Stimulated activated CD4-positive, alpha-beta T cell treated with anti-CD3 and anti-CD28 coated beads, Interleukin-1b, Interleukin-23, amount 100 ng/mL, for 48 hours (primary cell): ENCODE data around the gene HOXA9.

Experiments
- DNase-seq: peaks from one replicate; pipeline ENCODE4 v3.0.0-alpha.2; 2020

The HOXA9 gene

DNA sequence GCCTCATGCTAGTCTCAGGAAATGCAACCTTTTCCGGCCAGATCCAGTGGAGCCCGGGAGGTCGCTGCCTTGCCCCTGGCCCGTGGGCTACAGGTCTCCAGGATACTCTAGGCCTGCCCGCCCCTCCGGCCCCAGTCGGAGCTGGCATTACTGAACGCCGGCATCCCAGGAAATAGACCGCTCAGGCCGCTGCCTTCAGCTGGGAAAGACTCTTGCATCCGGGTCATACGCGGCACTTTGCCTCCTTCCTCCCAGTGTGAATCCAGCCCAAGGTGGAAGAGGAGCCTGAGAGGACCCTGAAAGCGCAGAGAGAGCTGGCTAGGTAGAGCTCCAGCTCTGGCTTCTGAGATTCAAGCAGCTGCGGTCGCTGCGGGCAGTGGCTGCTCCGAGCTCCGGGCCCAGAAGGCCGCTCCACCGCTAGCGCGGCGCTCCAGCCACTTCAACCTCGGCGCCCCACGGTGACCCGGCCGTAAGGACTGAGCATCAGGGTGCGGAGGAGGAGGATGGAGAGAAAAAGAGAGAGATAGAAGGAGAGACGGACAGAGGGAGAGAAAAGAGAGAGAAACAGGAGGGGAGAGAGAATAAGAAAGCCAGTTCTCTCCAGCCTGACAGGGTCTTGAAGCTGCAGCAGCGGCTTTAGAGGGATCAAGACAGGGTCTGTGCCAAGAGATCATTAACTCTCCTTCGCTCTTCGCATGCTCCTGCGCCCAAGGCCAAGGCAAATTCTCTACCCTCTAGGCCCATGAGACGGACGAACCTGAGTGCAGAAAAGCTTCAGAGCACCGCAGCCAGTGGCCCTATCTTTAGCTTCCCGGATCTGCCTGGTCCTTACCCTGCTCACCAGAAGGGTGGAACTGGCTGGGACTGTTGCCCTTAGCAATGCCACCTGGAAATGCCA lies 10.5 kb upstream of the HOXA9 start:
- DNase-seq, result no peak

DNA sequence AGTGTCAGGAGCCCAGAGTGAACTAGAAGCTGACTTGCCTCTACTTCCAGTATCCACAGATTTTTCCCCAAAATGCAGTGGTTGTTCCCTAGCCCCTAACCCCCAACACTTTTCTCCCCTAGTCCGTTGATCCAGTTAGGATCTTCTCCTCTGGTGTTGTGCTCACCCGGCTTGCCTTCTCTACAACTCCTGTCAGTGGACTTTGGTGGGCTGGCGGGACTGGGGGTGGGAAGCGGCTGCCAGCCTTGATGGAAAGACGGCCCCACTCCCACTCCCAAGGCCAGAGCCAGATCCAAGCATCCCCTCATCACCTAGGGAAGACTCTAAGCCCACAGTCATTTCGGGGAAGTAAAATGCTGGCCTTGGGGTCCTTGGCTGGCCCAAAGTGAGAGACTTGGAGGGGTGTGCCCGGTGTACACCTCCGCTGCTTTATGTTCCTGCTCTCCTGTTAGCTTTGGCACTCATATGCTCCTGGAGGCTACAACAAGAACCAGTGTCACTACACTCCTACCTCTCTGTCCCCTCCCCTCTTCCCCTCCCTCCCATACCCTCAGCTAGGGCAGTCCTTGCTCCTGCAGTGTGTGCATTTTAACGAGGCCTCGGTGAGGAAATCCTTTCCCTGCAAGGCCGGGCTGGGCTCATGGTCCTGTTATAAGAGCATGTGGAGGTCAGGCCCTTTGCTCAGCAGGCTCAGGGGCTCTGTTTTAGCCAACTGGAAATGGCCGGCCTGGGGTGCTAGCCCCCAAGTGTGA lies 9.7 kb upstream of the HOXA9 start:
- DNase-seq, result no peak

DNA sequence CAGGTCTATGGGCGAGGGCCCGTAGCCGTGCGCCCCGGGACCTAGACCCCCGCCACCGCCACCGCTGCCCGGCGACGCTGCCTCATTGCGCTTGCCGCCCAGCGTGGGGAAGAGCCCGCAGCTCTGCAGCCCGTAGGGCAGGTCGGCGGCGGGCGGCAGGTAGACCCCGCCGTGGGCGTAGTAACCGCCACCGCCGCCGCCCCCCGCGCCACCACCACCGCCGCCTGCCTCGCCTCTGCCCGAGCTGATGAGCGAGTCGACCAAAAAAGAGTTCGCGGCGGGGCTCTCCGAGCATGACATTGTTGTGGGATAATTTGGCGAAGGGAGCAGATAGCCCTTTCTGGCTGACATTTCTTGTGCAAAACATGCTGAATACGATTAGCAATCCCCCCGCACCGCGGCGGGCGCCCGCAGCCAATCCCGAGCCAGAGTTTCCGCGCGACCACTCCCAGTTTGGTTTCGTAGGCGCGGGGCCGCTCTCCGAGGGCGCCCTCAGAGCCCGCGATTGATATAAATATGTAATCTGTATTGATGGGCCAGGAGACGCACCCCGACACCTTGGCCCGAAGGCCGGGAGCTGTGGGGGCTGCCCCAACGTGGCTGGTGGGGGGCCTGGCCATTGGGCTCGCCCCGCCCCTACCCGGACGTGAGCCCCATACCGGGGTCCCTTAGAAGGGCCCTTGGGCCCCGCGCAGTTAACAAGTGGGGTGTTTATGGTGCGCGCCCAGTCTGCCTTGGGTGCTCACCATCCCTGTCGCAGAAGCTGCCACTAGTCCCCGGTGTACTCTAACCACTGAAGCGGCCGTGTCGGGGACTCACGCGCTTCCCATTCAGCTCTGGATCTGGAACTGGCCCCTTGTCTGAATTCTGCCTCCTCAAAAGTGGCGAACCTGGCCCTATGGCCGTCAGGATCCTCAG lies 8.9 kb upstream of the HOXA9 start, which contains the start of gene HOXA10:
HOXA10 (minus strand) TSS at position 365 of the 918 bp plus-strand sequence; CDS start at position 351, 14 bp downstream.
- no peak for DNase-seq

DNA sequence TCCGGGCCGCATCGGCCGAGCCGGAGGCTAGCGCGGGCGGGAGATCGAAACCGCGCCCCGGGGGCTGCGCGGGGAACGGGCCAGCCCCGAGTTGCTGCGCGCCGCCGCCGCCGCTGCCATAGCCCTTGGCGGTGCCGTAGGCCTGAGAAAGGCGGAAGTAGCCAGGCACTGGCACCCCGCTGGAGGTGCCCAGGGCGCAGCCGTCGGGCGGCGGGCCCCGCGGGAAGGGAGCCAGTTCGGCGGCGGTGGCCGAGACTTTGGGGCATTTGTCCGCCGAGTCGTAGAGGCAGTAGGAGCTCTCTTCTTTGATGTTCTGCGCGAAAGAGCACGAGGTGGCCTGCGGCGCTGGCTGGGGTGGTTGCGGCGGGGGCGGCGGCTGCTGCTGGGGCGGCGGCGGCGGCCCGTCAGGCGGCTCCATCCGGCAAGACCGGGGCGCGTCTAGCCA lies 8.2 kb upstream of the HOXA9 start:
- no peak for DNase-seq

DNA sequence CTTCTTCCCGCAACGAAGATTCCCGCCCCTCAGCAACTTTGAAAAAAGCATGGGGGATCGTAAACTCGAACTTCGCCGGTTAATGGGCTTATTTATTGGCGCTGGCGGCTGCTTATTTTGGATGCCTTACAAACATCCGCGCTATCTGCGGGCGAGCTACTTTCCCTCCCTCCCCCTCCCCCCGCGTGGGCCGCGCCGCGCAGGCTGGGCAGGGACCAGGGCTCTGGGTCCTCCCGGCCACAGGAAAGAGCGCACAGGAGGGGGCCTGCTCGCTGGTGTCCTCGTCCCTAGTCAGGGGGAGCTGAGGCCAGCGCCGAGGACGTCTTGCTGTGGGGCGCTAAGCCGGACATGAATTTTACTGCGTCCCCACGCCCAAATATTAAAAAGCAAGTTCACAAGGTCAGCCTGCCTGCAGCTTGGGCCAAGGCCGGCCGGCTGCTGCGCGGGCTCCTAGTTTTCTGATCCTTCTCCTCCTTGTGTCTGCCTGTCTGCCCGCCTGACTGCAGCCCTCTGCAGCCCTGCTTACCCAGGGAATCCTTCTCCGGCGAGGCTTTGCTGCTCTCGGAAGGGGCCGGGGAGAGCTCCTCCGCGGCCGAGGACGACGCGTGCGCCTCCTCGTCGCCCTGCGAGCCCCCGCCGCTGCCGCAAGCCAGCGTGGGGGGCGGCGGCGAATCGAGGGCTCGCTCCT lies 7.6 kb upstream of the HOXA9 start:
- DNase-seq, result no peak

DNA sequence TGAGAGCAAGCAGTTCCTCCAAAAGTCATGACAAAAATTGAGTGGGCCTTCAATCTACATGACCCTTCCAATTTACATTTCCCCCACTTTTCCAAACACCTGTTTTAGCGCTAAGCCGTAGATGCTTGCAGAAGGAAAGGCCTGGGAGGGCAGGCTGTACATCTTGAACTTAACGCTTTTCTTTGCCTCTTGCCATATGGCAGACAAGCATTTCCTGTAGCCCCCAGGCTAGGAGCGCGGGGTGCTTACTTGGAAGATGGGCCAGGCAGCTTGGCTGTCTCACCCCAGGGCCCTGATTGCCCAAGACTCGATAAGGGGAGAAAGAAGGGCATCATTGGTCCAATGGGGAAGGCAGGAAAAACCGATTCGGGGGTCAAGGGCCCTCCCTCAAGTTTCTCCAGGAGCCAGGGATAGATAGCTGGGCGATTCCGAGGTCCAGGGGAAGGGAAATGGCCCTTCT lies 7.0 kb upstream of the HOXA9 start:
- no peak for DNase-seq

DNA sequence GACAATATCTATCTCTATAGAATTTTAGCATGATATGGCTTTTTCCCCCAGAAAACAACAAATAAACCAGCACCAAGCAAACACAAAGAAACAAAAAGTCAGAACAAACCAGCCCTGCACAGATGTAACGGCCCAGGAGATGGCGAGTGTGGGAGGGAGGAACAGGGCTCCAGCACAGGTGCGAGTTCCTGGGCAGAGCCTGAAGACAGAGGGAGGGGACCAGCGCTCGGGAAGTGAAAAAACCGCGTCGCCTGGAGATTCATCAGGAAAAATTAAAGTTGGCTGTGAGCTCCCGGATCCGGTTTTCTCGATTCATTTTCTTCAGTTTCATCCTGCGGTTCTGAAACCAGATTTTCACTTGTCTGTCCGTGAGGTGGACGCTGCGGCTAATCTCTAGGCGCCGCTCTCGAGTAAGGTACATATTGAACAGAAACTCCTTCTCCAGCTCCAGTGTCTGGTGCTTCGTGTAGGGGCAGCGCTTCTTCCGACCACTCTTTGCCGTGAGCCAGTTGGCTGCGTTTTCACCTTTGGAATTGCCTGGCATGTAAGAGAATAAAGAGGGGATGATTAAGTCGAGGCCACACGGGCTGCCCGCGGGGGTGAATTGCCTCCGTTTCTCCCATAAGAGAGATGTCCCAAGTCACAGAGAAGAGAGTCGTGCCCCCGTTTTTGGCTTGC lies 6.4 kb upstream of the HOXA9 start:
- no peak for DNase-seq

DNA sequence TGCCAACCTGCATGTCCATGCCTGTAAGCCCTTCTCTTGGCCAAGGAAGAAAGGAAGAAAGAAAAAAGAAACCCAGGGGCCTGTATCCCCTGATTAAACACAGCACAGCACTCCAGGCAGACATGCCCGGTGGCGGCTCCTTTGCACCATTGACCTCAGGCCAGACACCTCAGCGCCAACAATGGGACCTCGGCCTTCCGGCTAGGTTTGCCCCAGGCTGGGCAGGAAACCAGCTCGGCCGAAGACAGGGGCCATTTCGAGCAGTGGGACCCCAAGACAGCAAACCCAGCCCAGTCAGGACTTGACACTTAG lies 5.9 kb upstream of the HOXA9 start:
- no peak for DNase-seq

DNA sequence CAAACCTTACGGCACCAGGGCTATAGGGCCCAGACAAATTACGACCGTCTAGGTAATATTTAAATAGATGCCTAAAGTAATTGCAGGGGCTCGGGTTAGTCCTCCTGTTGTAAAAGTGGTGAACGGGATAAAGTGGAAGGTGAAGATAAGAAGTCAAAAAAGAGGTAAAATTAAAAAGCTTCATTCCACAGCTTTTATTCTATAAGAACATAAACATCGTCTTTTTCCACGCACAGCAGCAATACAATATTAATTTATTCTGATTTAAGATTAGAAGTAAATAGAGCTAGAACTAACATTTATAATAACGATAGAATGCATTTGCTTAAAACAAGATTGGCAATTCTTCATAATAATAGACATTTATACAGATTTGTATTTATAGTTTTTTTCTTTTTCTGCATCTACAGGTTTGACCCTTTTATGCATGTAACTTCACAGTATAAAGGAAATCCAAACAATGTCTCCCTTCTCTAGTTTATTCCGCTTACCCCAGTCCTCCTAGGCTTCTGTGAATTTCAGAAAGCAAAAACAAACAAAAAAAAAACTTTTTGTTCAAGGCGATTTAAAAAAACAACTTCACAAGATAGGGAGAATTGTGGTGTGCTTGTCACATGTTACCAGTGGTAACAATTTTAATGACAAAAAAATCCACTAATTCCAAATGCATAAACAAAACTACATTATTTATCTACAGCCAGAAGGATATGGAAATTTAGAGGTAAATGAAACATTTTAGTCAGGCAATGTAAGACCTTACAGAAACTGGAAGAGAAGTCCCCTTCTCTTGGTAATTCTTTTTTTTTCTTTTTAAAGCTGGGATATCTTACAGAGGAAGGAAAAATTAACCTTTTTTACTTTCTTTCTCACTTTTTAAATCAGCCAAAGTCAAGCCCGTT lies 5.3 kb upstream of the HOXA9 start:
- no peak for DNase-seq

DNA sequence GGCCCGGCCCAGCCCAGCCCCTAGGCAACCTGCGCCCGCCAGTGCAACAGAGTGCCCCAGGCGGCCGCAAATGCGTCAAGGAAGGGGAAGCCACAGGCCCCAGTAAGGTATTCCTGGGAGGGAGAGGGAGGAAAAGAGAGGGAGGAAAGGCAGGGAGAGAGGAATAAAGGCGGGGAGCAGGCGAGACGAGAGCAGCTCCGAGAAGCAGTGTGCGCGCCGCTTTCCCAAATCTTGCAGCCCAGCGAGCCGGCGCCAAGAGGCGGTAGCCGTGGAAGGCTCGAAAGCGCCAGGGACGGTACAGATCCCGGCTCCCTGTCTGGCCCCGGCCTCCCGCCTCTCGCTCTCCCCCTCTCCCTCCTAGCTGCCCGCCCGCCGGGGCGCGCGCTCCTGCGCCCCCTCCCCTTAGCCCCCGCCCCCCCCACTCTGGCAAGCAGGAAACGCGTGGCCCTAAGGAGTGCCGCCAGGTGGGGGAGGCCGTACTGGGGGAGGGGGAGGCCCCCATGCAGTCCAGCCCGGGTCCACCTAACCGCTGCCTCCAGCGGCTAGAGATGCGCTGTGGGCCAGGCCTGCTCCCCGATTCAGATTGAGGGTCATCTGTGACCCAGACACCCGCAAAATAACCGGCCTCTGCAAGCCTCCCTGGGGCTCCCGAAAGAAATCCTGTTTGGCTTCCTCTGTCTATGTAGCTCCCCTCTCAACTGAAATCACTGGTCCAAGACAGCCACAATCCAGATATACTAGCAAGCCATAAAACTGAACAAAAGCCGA lies 4.5 kb upstream of the HOXA9 start:
- DNase-seq, result no peak

DNA sequence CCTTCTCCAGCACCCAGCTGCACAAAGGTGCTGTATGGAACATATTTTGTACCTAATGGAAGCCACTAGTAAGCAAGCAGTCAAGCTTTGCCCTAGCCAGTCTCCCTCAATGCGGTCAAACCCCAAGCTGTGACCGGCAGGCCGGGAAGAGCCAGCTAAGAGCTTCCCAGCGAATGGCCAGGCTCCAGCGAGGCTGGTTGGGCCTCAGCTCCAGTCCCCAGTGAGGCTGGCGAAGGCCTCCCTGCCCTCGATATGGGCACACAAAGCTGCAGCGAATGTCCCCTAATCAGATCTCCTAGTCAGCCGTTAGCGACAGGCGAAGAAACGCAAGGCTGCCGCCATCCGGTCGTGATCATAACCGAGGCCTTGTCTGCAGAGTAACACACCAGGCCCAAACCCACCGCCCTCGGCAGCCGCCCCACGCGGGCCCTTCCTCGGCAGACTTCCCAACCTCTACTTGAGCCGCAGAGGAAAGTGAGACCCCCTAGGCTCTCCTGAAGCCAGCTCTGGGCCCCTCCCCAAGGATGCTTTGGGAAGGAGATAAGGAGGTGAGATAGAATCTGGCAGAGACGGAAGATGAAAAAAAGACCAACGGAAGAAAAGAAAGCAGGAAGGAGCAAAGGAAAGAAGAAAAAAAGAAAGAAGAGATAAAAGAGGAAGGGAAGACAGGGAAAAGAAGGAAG lies 3.1 kb upstream of the HOXA9 start:
- no peak for DNase-seq

DNA sequence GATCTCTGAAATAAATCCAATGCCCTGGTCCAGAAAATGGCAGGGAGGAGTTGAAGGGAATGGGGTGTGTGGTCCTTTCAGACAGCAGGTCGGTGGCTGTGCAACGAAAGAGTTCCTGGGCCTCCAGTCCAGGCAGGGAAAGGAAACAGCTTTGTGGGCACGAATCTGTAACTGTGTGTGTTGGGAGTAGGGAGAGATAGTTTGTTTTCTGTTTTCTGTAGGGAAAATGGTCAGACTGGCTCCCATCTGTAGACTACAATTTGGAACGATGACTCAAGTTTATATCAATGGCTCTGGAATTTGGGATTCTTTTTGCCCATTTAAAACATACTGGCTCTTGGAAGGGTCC lies 2.6 kb upstream of the HOXA9 start:
- no peak for DNase-seq

DNA sequence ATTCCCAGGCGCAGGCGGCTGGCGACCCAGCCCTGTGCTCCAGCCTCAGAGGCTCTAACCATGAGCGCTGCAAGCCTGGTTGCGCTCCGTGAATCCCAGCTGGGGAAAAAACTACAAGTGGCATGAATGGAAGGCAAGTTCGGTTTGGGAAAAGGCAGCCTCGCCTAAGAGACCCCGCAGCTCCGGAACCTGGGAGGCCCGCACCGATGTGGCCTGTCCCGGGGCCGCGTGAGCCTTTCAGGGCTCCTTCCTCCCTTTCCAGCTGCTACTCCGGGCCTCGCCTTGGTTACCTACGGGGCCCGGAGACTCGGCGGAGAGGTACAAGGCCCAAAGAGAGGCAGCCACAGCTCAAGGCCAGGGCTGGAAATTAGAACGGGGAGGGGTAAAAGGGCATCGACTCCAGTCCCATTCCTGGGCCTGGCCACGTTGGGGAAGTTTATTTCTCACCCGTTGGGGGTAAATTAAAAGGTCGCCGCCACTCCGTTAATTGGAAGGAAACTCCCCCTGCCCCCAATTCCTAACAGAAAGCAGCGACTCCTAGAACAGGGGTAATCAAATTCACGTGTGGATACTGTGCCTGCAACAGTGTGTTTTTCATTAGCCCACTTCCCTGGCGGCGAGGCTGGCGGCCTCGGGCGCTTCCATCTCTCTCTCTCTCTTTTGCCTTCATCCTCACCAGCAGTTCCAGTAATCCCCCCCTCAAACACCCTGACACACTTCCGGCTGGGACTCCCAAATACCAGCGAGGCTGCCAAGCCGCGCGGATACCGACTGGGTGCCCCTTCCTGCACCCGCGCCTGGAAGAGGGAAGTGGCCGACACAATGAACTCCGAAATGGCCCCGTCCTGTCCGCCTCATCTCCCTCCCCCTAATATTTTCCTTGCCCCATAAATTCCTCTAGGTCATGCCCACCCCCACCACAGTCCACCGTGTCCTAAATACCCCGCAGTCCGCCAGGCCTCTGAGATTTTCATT lies 1.5 kb upstream of the HOXA9 start:
- no peak for DNase-seq

DNA sequence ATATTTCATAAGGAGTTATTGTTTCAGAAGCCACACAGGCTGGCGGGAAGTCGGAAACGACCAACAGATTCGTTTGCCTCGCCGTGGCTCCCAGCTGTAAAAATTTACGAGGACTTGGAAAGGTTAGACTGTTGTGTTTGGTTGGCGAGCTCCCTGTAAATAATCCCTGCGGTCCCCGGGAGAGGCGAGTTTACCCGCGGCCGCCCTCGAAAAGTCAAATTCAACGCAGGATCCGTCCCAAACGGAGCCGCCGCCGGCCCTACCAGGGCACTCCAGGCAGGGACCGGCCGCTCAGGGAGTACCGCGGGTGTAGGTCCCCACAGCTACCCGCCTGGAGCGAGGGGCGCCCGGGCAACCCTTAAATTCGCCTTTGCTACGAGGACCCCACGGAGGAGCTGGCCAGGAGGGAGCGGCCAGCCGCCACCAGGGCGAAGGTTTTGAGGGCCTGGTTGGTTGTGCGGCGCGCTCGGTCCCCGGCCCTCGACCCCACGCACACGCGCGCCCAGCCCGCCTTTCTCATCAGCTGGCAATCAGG lies 726 bp upstream of the HOXA9 start:
- no peak for DNase-seq

DNA sequence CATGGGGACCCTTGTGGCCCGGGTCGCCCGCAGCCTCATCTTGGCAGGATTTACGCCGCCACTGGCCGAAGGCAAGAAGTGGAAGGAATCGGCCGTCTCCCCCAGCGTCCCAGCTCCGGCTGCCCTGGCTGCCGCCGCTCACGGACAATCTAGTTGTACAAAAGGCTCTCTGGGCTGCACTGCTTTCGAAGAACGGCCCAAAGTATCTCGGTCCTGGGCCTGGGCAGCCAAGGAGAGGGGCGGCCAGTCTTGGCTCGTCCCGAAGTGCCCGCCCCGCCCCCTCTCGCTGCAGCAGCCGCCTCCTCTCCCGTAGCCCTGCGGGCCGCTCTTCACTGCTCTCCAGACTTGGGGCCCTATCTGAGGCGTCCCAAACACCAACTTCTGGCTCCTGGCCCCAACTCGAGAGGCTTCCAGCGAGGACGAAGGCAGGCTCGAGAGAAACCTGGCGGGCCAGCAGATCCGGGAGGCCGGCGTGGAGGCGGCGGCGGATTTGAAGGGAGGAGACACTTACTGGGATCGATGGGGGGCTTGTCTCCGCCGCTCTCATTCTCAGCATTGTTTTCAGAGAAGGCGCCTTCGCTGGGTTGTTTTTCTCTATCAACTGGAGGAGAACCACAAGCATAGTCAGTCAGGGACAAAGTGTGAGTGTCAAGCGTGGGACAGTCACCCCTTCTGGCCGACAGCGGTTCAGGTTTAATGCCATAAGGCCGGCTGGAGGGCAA lies 809 bp downstream of the HOXA9 start:
- no peak for DNase-seq

DNA sequence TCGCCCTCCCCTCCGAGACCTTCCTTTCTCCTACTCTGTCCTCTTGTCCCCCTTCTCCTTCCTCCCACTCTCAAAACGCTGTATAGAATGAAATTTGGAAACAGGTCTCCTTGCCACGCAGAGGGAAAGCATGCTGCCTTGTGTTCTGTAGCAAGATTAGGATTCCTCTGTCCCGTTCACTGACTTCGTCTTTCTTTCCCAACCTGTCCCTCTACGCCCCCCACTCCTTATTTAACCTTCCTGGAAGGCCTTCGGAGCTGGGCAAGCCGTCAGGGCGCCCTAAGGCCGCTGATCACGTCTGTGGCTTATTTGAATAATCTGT lies 1.3 kb downstream of the HOXA9 start:
- DNase-seq, result no peak

DNA sequence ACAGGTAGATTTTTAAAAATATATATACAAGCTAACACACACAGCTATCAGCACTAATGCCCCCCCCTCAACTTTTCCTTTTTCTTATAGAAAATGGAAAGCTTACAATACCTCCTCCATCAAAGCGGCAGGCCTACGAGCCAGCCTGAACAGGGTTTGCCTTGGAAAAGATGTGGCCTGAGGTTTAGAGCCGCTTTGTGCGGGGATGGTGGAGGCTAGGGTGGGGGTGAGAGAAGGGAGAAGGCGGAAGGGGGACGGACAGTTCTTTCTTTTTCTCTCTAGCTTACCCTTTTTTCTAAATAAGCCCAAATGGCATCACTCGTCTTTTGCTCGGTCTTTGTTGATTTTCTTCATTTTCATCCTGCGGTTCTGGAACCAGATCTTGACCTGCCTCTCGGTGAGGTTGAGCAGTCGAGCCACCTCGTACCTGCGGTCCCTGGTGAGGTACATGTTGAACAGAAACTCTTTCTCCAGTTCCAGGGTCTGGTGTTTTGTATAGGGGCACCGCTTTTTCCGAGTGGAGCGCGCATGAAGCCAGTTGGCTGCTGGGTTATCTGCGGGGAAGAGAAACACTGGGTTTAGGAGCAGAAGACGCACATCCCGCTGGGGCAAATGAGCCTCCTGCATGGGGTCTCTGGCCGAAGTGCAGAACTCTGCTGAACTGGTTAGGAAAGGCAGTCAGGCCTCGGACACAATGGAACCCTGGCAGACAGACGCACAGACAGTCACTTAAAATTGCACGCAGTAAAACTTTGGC lies 1.9 kb downstream of the HOXA9 start:
- DNase-seq, result no peak
